ENCODE data around the gene LMTK3. TPM values are rescaled to one million over a fixed set of nuclear protein-coding genes. Genes with fewer than 3 reads are reported as not detected.

The LMTK3 gene
- polyA plus RNA-seq, 1 experiment, result 0.25 TPM

- Histone ChIP-seq H3K27me3 (ENCODE audit: control insufficient read depth, insufficient read depth, low read length) (peaks cover 9% of the 10 kb centered on the region), H3K27ac (ENCODE audit: low read depth, low read length) (no peak overlapping the region), H3K4me3 (ENCODE audit: low read depth, low read length) (peak overlapping the region; percentile 96), H3K9me3 (ENCODE audit: control insufficient read depth, insufficient read depth, low read length) (peaks cover 6% of the 10 kb centered on the region; the same call in 1 of the 2 replicates)
- DNase-seq (ENCODE audit: low read depth, low spot score), result no peak
- ChIA-PET POLR2A (no interaction called here), CTCF (interaction anchor here (1.0 to 2.5 kb wide), 14 partner anchors 10 to 140 kb away, joined by 3 to 12 read pairs (median 4); partner anchors contain the start of genes KDELR1 and TMEM143)
- no peak for TF ChIP-seq CTCF (IDR thresholded peaks at IDR 0.05; ENCODE audit: low read depth, low read length)
Measured at GRCh38 chr19:48444129-48444935, 67.3 kb downstream of the LMTK3 start.

GRCh38 chr19:48443731-48444128 lies 67.9 kb downstream of the LMTK3 start:
- TF ChIP-seq CTCF (IDR thresholded peaks at IDR 0.05; ENCODE audit: low read depth, low read length), result 0 out of 2 replicates have a peak, but pooled peaks have one; percentile 2
- Histone ChIP-seq H3K27me3 (ENCODE audit: control insufficient read depth, insufficient read depth, low read length) (peaks cover 9% of the 10 kb centered on the region), H3K9me3 (ENCODE audit: control insufficient read depth, insufficient read depth, low read length) (peaks cover 6% of the 10 kb centered on the region; the same call in 1 of the 2 replicates), H3K4me3 (ENCODE audit: low read depth, low read length) (peak overlapping the region; percentile 4; the same call in 1 of the 2 replicates), H3K27ac (ENCODE audit: low read depth, low read length) (no peak overlapping the region)
- CTCF ChIA-PET, result interaction anchor here (1.0 kb wide), 1 partner anchor 52 kb away, joined by 3 read pairs; the partner anchor contains the start of gene KDELR1
- no peak for DNase-seq (ENCODE audit: low read depth, low spot score)
- POLR2A ChIA-PET, result no interaction called here

- POLR2A ChIA-PET, result no interaction called here
- peak overlapping the region; percentile 7; the same call in 1 of the 2 replicates for H3K4me3 ChIP-seq (ENCODE audit: low read depth, low read length)
- H3K27ac ChIP-seq (ENCODE audit: low read depth, low read length), result no peak overlapping the region
- H3K9me3 ChIP-seq (ENCODE audit: control insufficient read depth, insufficient read depth, low read length), result peaks cover 6% of the 10 kb centered on the region; the same call in 1 of the 2 replicates
- DNase-seq (ENCODE audit: low read depth, low spot score), result no peak
- H3K27me3 ChIP-seq (ENCODE audit: control insufficient read depth, insufficient read depth, low read length), result peaks cover 9% of the 10 kb centered on the region
- CTCF ChIA-PET, result interaction anchor here (1.0 kb wide), 1 partner anchor 52 kb away, joined by 3 read pairs; the partner anchor contains the start of gene KDELR1
- TF ChIP-seq CTCF (IDR thresholded peaks at IDR 0.05; ENCODE audit: low read depth, low read length), result no peak
Measured at GRCh38 chr19:48443256-48443655, 68.4 kb downstream of the LMTK3 start.

GRCh38 chr19:48442116-48443035 lies 69.3 kb downstream of the LMTK3 start:
- no peak for TF ChIP-seq CTCF (IDR thresholded peaks at IDR 0.05; ENCODE audit: low read depth, low read length)
- Histone ChIP-seq H3K27ac (ENCODE audit: low read depth, low read length) (no peak overlapping the region), H3K27me3 (ENCODE audit: control insufficient read depth, insufficient read depth, low read length) (peaks cover 9% of the 10 kb centered on the region), H3K9me3 (ENCODE audit: control insufficient read depth, insufficient read depth, low read length) (peaks cover 6% of the 10 kb centered on the region; the same call in 1 of the 2 replicates), H3K4me3 (ENCODE audit: low read depth, low read length) (no peak overlapping the region)
- POLR2A ChIA-PET, result no interaction called here
- DNase-seq (ENCODE audit: low read depth, low spot score), result no peak
- CTCF ChIA-PET, result no interaction called here
